Mesendoderm (in vitro differentiated cells): Measurements from ENCODE around the gene ABTB2.

ENCODE experiments used
- DNase-seq: peaks from one replicate; pipeline ENCODE4 v3.0.0; 2013
- H2AK5ac ChIP-seq: 2 replicates; pipeline ENCODE4 v1.6.1; 2013; ENCODE audit warnings: low read length, inconsistent platforms
- H2BK120ac ChIP-seq: 2 replicates; pipeline ENCODE4 v1.6.1; 2013; ENCODE audit warnings: low read depth, mild to moderate bottlenecking, low read length, moderate library complexity, mixed read lengths
- H2BK15ac ChIP-seq: replicated peaks from 2 replicates; pipeline ENCODE4 v1.6.1; 2013; ENCODE audit warnings: low read depth, mild to moderate bottlenecking, moderate library complexity
- H2BK5ac ChIP-seq: 2 replicates; pipeline ENCODE4 v1.6.1; 2013; ENCODE audit warnings: low read length, inconsistent platforms
- H3K18ac ChIP-seq: 2 replicates; pipeline ENCODE4 v1.6.1; 2013; ENCODE audit warnings: mild to moderate bottlenecking, low read length, mixed read lengths
- H3K23ac ChIP-seq: one replicate; pipeline ENCODE4 v1.6.1; 2013; ENCODE audit warnings: low read length
- H3K27ac ChIP-seq: 2 replicates; pipeline ENCODE4 v1.5.1; 2013; ENCODE audit warnings: low read depth, mild to moderate bottlenecking, inconsistent platforms, low read length, moderate library complexity
- H3K27me3 ChIP-seq: 2 replicates; pipeline ENCODE4 v1.6.1; 2013; ENCODE audit warnings: low read length, control low read depth, mild to moderate bottlenecking, inconsistent platforms; ENCODE audit not compliant: insufficient read depth, poor library complexity
- H3K36me3 ChIP-seq: 2 replicates; pipeline ENCODE4 v1.6.1; 2013; ENCODE audit warnings: low read length, inconsistent platforms; ENCODE audit not compliant: control insufficient read depth, insufficient read depth
- H3K4ac ChIP-seq: one replicate; pipeline ENCODE4 v1.6.1; 2013; ENCODE audit warnings: low read depth, mild to moderate bottlenecking, low read length, moderate library complexity
- H3K4me1 ChIP-seq: 2 replicates; pipeline ENCODE4 v1.6.1; 2013; ENCODE audit warnings: low read depth, low read length, inconsistent platforms; ENCODE audit not compliant: control insufficient read depth
- H3K4me2 ChIP-seq: 2 replicates; pipeline ENCODE4 v1.6.1; 2013; ENCODE audit warnings: low read length
- H3K4me3 ChIP-seq: 2 replicates; pipeline ENCODE4 v1.5.1; 2013; ENCODE audit warnings: mild to moderate bottlenecking, low read length
- H3K56ac ChIP-seq: one replicate; pipeline ENCODE4 v1.6.1; 2013; ENCODE audit warnings: low read length
- H3K79me1 ChIP-seq: 2 replicates; pipeline ENCODE4 v1.6.1; 2013; ENCODE audit warnings: low read length, inconsistent platforms
- H3K79me2 ChIP-seq: 2 replicates; pipeline ENCODE4 v1.6.1; 2013; ENCODE audit warnings: mild to moderate bottlenecking, low read length; ENCODE audit not compliant: control insufficient read depth, insufficient read depth
- H3K9ac ChIP-seq: 2 replicates; pipeline ENCODE4 v1.6.1; 2013; ENCODE audit warnings: low read length, inconsistent platforms
- H4K5ac ChIP-seq: one replicate; pipeline ENCODE4 v1.6.1; 2013; ENCODE audit warnings: low read length
- H4K8ac ChIP-seq: one replicate; pipeline ENCODE4 v1.6.1; 2013; ENCODE audit warnings: low read depth, mild to moderate bottlenecking, control low read depth, low read length, moderate library complexity
- WGBS: extraction: QIAGEN DNeasy Blood & Tissue Kit; methylation state at CpG from one replicate; pipeline ENCODE4 v1.1.7; 2013; ENCODE audit warnings: low lambda C conversion rate, missing lambda C conversion rate; ENCODE audit not compliant: insufficient coverage; ENCODE audit errors: extremely low coverage; 5-methylcytosine and 5-hydroxymethylcytosine counted together

ABTB2 gene

GRCh38 chr11:34235189-34235588, 122.6 kb downstream of the ABTB2 start:
- H3K27me3 ChIP-seq = no peaks in the 10 kb centered on the region
- no peaks in the 10 kb centered on the region for H3K36me3 ChIP-seq
- no peak overlapping the region for H3K4me2 ChIP-seq
- DNase-seq = no peak
- no peak overlapping the region for H2AK5ac ChIP-seq
- H2BK5ac ChIP-seq = no peak overlapping the region
- peaks cover 19% of the 10 kb centered on the region for H3K4me1 ChIP-seq
- H3K56ac ChIP-seq = no peak overlapping the region
- H3K23ac ChIP-seq = no peak overlapping the region
- no peak overlapping the region for H4K8ac ChIP-seq
- no peak overlapping the region for H2BK120ac ChIP-seq
- no peak overlapping the region for H2BK15ac ChIP-seq
- no peak overlapping the region for H3K27ac ChIP-seq
- no peak overlapping the region for H4K5ac ChIP-seq
- H3K4me3 ChIP-seq = no peak overlapping the region
- no peak overlapping the region for H3K9ac ChIP-seq
- peak overlapping the region; percentile 62 for H3K18ac ChIP-seq
- no CpG with 5 or more reads among the region's 4 CpGs for WGBS
- no peaks in the 10 kb centered on the region for H3K79me1 ChIP-seq
- H3K79me2 ChIP-seq = no peaks in the 10 kb centered on the region
- H3K4ac ChIP-seq = no peak overlapping the region

GRCh38 chr11:34234086-34234740, 123.6 kb downstream of the ABTB2 start:
- DNase-seq = peak; percentile 96
- no peaks in the 10 kb centered on the region for H3K79me2 ChIP-seq
- no CpG with 5 or more reads among the region's 9 CpGs for WGBS
- H2BK120ac ChIP-seq = peak overlapping the region; percentile 51
- H4K5ac ChIP-seq = no peak overlapping the region
- H3K4me2 ChIP-seq = no peak overlapping the region
- H3K9ac ChIP-seq = no peak overlapping the region
- peak overlapping the region; percentile 42 for H2BK5ac ChIP-seq
- H3K36me3 ChIP-seq = no peaks in the 10 kb centered on the region
- peak overlapping the region; percentile 86 for H2BK15ac ChIP-seq
- no peak overlapping the region for H3K4me3 ChIP-seq
- H3K27ac ChIP-seq = peak overlapping the region; percentile 80
- H4K8ac ChIP-seq = no peak overlapping the region
- peak overlapping the region; percentile 52 for H3K23ac ChIP-seq
- no peaks in the 10 kb centered on the region for H3K79me1 ChIP-seq
- H3K4me1 ChIP-seq = peaks cover 17% of the 10 kb centered on the region
- peak overlapping the region; percentile 71 for H3K18ac ChIP-seq
- H2AK5ac ChIP-seq = no peak overlapping the region
- peak overlapping the region; percentile 94 for H3K4ac ChIP-seq
- peak overlapping the region; percentile 51 for H3K56ac ChIP-seq
- no peaks in the 10 kb centered on the region for H3K27me3 ChIP-seq

- no peaks in the 10 kb centered on the region for H3K79me1 ChIP-seq
- WGBS = no CpG with 5 or more reads among the region's 2 CpGs
- H3K56ac ChIP-seq = no peak overlapping the region
- no peak overlapping the region for H3K27ac ChIP-seq
- no peaks in the 10 kb centered on the region for H3K27me3 ChIP-seq
- no peak overlapping the region for H4K5ac ChIP-seq
- H3K79me2 ChIP-seq = no peaks in the 10 kb centered on the region
- no peak overlapping the region for H3K4me2 ChIP-seq
- no peak for DNase-seq
- no peak overlapping the region for H3K18ac ChIP-seq
- H2BK5ac ChIP-seq = no peak overlapping the region
- H3K4ac ChIP-seq = no peak overlapping the region
- H2BK120ac ChIP-seq = no peak overlapping the region
- no peak overlapping the region for H2BK15ac ChIP-seq
- H3K23ac ChIP-seq = no peak overlapping the region
- no peak overlapping the region for H3K4me3 ChIP-seq
- H2AK5ac ChIP-seq = no peak overlapping the region
- H3K4me1 ChIP-seq = peaks cover 17% of the 10 kb centered on the region
- H4K8ac ChIP-seq = no peak overlapping the region
- no peak overlapping the region for H3K9ac ChIP-seq
- no peaks in the 10 kb centered on the region for H3K36me3 ChIP-seq
Observed at GRCh38 chr11:34233215-34233614, 124.6 kb downstream of the ABTB2 start.

- Histone ChIP-seq H2BK120ac (no peak overlapping the region), H4K8ac (no peak overlapping the region), H3K4me1 (peaks cover 17% of the 10 kb centered on the region), H2AK5ac (no peak overlapping the region), H2BK15ac (no peak overlapping the region), H3K27me3 (no peaks in the 10 kb centered on the region), H3K79me1 (no peaks in the 10 kb centered on the region), H3K18ac (no peak overlapping the region), H4K5ac (no peak overlapping the region), H3K9ac (no peak overlapping the region), H3K4me3 (no peak overlapping the region), H3K27ac (no peak overlapping the region), H2BK5ac (no peak overlapping the region), H3K79me2 (no peaks in the 10 kb centered on the region), H3K23ac (no peak overlapping the region), H3K4me2 (no peak overlapping the region), H3K36me3 (no peaks in the 10 kb centered on the region), H3K56ac (peak overlapping the region; percentile 12), H3K4ac (no peak overlapping the region)
- DNase-seq = no peak
- WGBS = no CpG with 5 or more reads among the region's 4 CpGs
Observed at GRCh38 chr11:34232807-34233206, 125.0 kb downstream of the ABTB2 start.

GRCh38 chr11:34226210-34226609, 131.6 kb downstream of the ABTB2 start:
- Histone ChIP-seq H3K36me3 (no peaks in the 10 kb centered on the region), H3K56ac (no peak overlapping the region), H3K27me3 (no peaks in the 10 kb centered on the region), H3K4ac (no peak overlapping the region), H2BK120ac (no peak overlapping the region), H4K8ac (no peak overlapping the region), H3K4me3 (no peak overlapping the region), H3K79me1 (no peaks in the 10 kb centered on the region), H3K27ac (no peak overlapping the region), H2BK15ac (no peak overlapping the region), H3K79me2 (no peaks in the 10 kb centered on the region), H3K23ac (no peak overlapping the region), H2AK5ac (no peak overlapping the region), H2BK5ac (no peak overlapping the region), H3K4me2 (no peak overlapping the region), H3K9ac (no peak overlapping the region), H3K18ac (no peak overlapping the region), H3K4me1 (no peaks in the 10 kb centered on the region), H4K5ac (no peak overlapping the region)
- WGBS = no CpG with 5 or more reads among the region's 1 CpG
- DNase-seq = no peak

- no peak overlapping the region for H3K9ac ChIP-seq
- H3K4me1 ChIP-seq = no peaks in the 10 kb centered on the region
- H2BK15ac ChIP-seq = no peak overlapping the region
- H3K4ac ChIP-seq = no peak overlapping the region
- DNase-seq = no peak
- no peaks in the 10 kb centered on the region for H3K27me3 ChIP-seq
- H2BK5ac ChIP-seq = no peak overlapping the region
- no peak overlapping the region for H3K23ac ChIP-seq
- no peaks in the 10 kb centered on the region for H3K79me1 ChIP-seq
- no peak overlapping the region for H2AK5ac ChIP-seq
- no peaks in the 10 kb centered on the region for H3K36me3 ChIP-seq
- H4K8ac ChIP-seq = no peak overlapping the region
- no peak overlapping the region for H4K5ac ChIP-seq
- H2BK120ac ChIP-seq = no peak overlapping the region
- H3K18ac ChIP-seq = no peak overlapping the region
- H3K4me2 ChIP-seq = no peak overlapping the region
- no peak overlapping the region for H3K27ac ChIP-seq
- H3K56ac ChIP-seq = no peak overlapping the region
- no peaks in the 10 kb centered on the region for H3K79me2 ChIP-seq
- no CpG with 5 or more reads among the region's 10 CpGs for WGBS
- no peak overlapping the region for H3K4me3 ChIP-seq
Observed at GRCh38 chr11:34225091-34225490, 132.7 kb downstream of the ABTB2 start.
